GM11168 (cell line): ENCODE data around the gene CRISPLD2.
"Not testable (repeated sequence)": the region's sequence is repeated elsewhere in the genome, so short reads cannot be mapped to it uniquely, and the experiment has no call there.

Experiments used
- in situ Hi-C: fragments of 300-500 bp; cut with MboI; formaldehyde crosslinking; loops from one replicate; pipeline ENCODE4 v1.12.0; 2022; ENCODE audit warnings: low sequenced_read_pairs; ENCODE audit not compliant: unreplicated experiment

CRISPLD2 gene

DNA sequence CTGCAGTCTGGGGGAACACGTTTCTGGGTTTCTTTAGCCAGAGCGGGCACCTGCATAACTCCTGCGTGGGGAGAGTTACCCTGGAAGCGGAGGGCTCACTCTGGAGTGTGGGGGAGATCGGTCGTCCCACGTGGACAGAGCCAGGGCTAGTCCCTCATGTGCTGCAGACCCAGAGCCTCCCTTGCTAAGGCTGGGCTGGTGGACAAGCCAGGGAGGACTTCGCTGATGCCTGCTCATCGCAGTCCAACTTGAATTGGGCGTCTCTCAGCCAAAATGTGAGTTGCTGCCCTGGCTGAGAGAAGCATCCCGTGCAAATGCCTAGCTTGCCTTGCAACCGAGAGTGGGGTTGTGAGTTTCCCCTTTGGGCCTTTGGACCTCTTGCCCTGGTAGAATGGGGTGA, 986 bp downstream of the CRISPLD2 start:
- in situ Hi-C loops: no loop called here

GRCh38 chr16:84821179-84821578, 1.4 kb downstream of the CRISPLD2 start:
- in situ Hi-C loops: no loop called here

GRCh38 chr16:84821728-84822689, 2.2 kb downstream of the CRISPLD2 start:
- in situ Hi-C loops: no loop called here

DNA sequence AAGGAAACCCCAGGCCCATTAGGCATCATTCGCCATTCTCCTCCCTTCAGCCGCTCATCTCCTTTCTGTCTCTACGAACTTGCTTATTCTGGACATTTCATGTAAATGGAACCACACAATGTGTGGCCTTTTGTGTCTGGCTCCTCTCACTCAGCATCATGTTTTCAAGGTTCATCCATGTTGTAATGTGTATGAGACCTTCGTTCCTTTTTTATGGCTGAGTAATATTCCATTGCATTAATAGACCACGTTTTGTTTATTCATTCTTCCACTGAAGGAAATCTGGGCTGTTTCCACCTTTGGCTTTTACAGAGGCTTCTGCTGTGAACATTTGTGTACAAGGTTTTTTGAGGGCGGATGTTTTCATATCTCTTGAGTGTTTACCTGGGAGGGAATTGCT, 3.2 kb downstream of the CRISPLD2 start:
- in situ Hi-C loops: no loop called here

- in situ Hi-C loops: no loop called here
Measured at GRCh38 chr16:84823484-84823883, 3.7 kb downstream of the CRISPLD2 start.

DNA sequence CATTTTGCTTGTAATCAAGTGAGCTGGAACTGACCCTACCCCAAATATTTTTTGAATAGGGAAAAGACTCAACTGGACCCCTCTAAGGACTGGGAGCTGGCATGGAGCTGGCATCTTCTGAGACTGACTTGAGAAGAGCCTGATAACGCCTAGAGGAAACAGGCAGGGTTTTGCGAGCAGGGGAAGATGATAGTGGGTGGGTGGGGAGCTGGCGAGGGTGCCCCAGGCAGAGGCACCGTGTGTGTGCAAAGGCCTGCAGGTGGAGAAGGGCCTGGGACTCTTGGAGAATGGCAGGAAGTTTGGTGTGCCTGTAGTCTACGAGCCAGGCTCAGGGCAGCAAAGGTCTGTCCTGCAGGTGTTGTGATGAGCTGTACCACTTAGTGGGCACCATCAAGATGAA, 4.1 kb downstream of the CRISPLD2 start:
- in situ Hi-C loops: no loop called here

DNA sequence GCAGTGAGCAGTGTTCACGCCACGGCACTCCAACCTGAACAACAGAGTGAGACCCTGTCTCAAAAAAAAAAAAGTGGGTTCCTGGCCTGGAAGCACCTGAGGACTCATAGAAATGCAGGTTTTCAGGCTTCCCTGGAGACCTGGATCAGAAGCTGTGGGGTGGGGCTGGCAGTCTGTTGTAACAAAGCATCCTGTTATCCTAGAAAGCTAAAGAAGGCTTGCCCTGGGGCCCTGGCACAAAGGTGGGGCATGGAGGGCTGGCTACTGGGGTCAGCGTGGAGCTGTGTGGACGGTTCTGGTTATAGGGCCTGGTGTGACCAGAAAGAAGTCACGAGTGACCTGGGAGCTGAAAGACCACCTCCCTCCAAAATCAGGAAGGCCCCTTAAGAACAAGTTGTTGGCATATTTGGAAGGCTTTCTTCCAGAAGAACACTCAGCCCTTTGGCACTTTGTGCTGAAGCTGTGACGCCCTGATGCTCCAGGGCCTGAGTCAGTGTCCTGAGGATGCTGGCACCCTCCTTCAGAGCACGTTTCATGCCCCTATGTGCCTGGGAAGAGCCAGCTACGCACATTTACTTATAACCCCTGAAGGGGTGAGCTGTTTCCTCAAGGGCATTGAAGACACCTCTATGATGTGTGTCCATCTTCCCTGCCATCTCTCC, 6.2 kb downstream of the CRISPLD2 start:
- in situ Hi-C loops: no loop called here

- in situ Hi-C loops: no loop called here
Measured at GRCh38 chr16:84826558-84826941, 6.8 kb downstream of the CRISPLD2 start.

- in situ Hi-C loops: no loop called here
Measured at GRCh38 chr16:84827131-84827574, 7.4 kb downstream of the CRISPLD2 start.

DNA sequence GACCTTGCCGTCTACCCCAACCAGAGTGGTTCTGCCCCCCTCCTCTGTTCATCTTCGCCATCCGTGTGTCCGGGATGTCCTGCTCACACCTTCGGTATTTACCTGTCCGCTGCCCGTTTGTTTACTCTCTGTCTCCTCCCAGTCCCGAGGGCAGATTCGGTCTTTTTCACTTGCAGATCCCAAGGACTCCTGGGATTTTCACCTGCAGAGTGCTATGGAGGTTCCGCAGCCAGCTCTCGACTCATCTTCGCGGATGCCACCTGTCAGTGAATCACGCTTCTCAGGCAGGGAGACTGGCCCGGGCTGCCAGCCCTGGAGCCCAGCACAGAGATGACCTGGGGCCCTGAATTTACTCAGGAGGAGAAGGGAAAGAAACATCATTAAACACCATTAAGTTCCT, 8.1 kb downstream of the CRISPLD2 start:
- in situ Hi-C loops: no loop called here

GRCh38 chr16:84828322-84828721, 8.5 kb downstream of the CRISPLD2 start:
- in situ Hi-C loops: no loop called here

- in situ Hi-C loops: no loop called here
Measured at GRCh38 chr16:84829168-84829965, 9.6 kb downstream of the CRISPLD2 start.

DNA sequence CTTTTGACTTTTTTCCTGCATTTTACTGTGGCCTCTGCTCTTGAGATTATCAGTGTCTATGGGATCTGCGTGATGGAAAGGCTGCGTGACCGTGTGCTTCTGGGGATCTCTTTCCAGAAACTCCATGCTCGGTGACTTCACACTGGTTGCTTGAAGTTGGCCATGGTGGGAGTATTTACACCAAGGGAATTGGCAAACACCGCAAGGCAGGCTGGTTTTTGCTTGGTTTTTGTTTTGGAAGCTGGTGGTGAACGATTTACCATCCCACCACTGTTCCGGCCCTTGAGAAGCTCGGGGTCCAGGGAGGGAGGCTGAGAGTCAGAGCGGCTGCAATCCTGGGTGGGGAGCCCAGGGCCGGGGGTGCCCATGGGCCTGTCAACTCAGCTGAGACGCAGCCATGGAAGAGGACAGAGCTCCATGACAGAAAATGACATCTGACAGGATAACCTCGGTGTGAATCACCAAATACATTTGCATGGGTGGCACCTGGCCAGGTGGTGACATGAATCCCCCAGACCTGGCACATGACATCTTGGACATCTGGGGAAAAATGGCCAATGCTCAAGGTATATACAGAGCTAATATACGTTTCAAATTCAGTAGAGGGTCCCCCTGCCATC, 11.1 kb downstream of the CRISPLD2 start:
- in situ Hi-C loops: no loop called here

DNA sequence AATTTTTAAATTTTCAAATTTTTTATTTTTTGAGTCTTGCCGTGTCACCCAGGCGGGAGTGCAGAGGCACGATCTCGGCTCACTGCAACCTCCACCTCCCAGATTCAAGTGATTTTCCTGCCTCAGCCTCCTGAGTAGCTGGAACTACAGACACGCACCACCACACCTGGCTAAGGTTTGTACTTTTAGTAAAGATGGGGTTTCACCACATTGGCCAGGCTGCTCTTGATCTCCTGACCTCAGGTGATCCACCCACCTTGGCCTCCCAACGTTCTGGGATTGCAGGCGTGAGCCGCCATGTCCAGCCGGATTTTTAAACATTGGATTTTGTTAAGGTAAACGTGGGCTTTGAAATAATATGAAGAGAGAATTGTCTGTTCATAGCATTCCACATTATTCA, 11.9 kb downstream of the CRISPLD2 start:
- in situ Hi-C loops: not testable (repeated sequence)

- in situ Hi-C loops: no loop called here
Measured at GRCh38 chr16:84832488-84833143, 12.8 kb downstream of the CRISPLD2 start.

- in situ Hi-C loops: no loop called here
Measured at GRCh38 chr16:84833144-84833500, 13.3 kb downstream of the CRISPLD2 start.

DNA sequence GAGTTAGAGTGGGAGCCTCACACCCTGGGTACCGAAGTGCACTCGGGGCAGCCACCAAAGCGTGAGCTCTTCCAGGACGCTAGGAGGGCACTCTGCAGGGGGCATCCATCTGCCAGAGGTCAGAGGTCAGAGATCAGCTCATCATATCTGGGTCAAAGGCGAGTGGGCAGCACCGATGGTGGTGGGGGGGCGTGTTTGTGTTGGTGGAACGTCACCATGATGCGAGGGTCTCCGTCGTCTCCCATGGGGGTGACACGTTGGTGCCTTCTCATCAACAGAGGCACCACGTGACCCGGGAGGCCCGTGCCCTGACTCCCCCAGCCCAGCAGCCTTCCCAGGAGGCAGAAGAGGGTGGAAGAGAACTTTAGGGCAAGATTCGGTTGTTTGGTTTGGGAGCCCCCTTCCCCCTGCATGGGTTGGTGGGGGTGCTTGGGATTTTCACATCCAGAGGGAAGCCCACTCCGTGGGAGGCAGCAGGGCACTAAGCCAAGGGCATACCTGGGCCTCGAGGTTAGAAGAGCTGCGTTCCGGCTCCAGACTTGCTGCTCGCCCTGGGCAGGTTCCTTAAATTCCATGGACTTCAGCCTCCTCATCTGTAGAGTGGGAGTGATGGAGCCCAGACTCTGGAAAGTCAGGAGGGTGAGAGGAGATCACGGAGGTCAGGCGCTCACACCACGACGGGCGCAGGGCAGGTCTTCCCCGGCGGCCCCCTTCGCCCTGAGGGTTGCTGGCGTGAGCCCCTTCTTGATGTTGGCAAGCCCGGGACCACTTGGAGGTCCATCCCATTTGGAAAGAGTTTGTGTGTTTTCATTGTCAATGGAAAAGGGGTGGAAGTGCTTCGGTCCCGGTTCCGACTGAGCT, 14.0 kb downstream of the CRISPLD2 start:
- in situ Hi-C loops: no loop called here

- in situ Hi-C loops: no loop called here
Measured at GRCh38 chr16:84834403-84834772, 14.6 kb downstream of the CRISPLD2 start.

DNA sequence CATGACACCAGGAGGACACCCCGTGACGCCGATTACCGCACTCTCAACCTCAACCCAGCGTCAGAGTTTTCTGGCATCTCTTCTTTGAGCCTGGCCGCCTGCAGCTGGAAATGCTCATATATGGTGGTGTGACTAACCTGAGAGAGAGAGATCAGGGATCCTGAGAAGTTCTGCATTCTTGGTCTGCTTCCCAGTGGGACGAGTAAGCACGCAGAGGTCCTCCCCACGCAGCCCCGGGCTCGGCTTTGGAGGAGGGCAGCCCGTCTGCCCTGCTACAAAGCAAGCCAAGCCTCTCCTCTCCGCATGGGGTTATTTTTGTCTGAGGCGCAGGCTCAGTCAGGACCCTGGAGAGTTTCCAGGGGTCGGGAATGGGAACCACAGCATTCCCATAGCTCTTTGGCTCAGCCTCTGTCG, 16.5 kb downstream of the CRISPLD2 start:
- in situ Hi-C loops: no loop called here
